HG02981 (cell line): ENCODE results near the gene ANKZF1.
"Not testable (repeated sequence)": the region's sequence is repeated elsewhere in the genome, so short reads cannot be mapped to it uniquely, and the experiment has no call there.

ENCODE experiments used
- ATAC-seq: cut with Tn5 transposase; IDR thresholded peaks from one replicate; pipeline ENCODE4 v1.9.1; 2021; ENCODE audit warnings: mild to moderate bottlenecking, moderate library complexity; ENCODE audit not compliant: unreplicated experiment

The ANKZF1 gene

GRCh38 chr2:219253753-219254589 is 24.4 kb downstream of the ANKZF1 start, which contains the start of gene TUBA4A:
TUBA4A (minus strand) TSS chr2:219253918; CDS start chr2:219253858, 60 bp downstream.
- ATAC-seq: peak; percentile 49

- ATAC-seq: peak; percentile 29
Measured at GRCh38 chr2:219254590-219255201, 25.1 kb downstream of the ANKZF1 start.

GRCh38 chr2:219258942-219259341 is 29.3 kb downstream of the ANKZF1 start:
- not testable (repeated sequence) for ATAC-seq

- ATAC-seq: no peak
Measured at GRCh38 chr2:219261024-219261855, 31.6 kb downstream of the ANKZF1 start.

GRCh38 chr2:219266232-219266631 is 36.6 kb downstream of the ANKZF1 start:
- no peak for ATAC-seq

- ATAC-seq: no peak
Measured at GRCh38 chr2:219266886-219267285, 37.3 kb downstream of the ANKZF1 start.

GRCh38 chr2:219268294-219268693 is 38.7 kb downstream of the ANKZF1 start:
- no peak for ATAC-seq

- no peak for ATAC-seq
Measured at GRCh38 chr2:219269362-219270054, 39.9 kb downstream of the ANKZF1 start.

- ATAC-seq: no peak
Measured at GRCh38 chr2:219270055-219270372, 40.4 kb downstream of the ANKZF1 start.

GRCh38 chr2:219271021-219271420 is 41.4 kb downstream of the ANKZF1 start:
- ATAC-seq: no peak

- no peak for ATAC-seq
Measured at GRCh38 chr2:219272356-219272755, 42.8 kb downstream of the ANKZF1 start.

- no peak for ATAC-seq
Measured at GRCh38 chr2:219272995-219273394, 43.4 kb downstream of the ANKZF1 start.

GRCh38 chr2:219273937-219274336 is 44.3 kb downstream of the ANKZF1 start:
- ATAC-seq: no peak

- no peak for ATAC-seq
Measured at GRCh38 chr2:219274361-219274921, 44.8 kb downstream of the ANKZF1 start.

GRCh38 chr2:219277703-219278654 is 48.4 kb downstream of the ANKZF1 start:
- peak; percentile 12 for ATAC-seq

GRCh38 chr2:219278655-219279150 is 49.1 kb downstream of the ANKZF1 start:
- no peak for ATAC-seq

- ATAC-seq: peak; percentile 81
Measured at GRCh38 chr2:219279151-219279915, 49.7 kb downstream of the ANKZF1 start, which contains the start of gene DNAJB2. DNAJB2 (plus strand) TSS chr2:219279366; CDS start chr2:219279834, 468 bp downstream.

- no peak for ATAC-seq
Measured at GRCh38 chr2:219279916-219280516, 50.4 kb downstream of the ANKZF1 start.
